A549 (cell line): ENCODE results near the gene ZNF384. TPM values are rescaled to one million over a fixed set of nuclear protein-coding genes. Genes with fewer than 3 reads are reported as not detected.

Source experiments
- ATAC-seq, 2 experiments: fragments of 200-7000 bp in 1 of 2; fragments of >200 bp in 1 of 2; cut with Nextera tagmentation in 1 of 2; cut with Tn5 transposase in 1 of 2; 3 replicates each; pipeline versions ENCODE4 v1.8.0 to v1.9.1; 2018 to 2020; ENCODE audit warnings: mild to moderate bottlenecking in 1 of 2, moderate library complexity in 1 of 2
- CTCF ChIA-PET: fragments of 300-600 bp; sonication (Branson Sonifier 250); formaldehyde crosslinking; extraction: SDS; loops from one replicate; lab custom pipeline; 2021; ENCODE audit warnings: antibody characterized with exemption, inconsistent platforms; lab: Yijun Ruan, JAX
- POLR2A ChIA-PET: fragments of 350-600 bp; formaldehyde crosslinking; extraction: SDS; loops from one replicate; lab custom pipeline; 2021; ENCODE audit warnings: antibody characterized with exemption, inconsistent platforms; lab: Yijun Ruan, JAX
- DNase-seq, 2 experiments: peaks; one replicate each; pipeline versions ENCODE4 v3.0.0 to v3.0.0-alpha.2; 2011 to 2016; ENCODE audit warnings: low read depth in 1 of 2, low spot score in 1 of 2
- FAIRE-seq: peaks from 2 replicates; lab custom pipeline; 2011; peaks lifted over from hg19 to GRCh38; lab: Jason Lieb, UNC
- H3K27ac ChIP-seq, 2 experiments: fragments of >200 bp; sonication (Bioruptor Twin); formaldehyde crosslinking; 3 replicates each; pipeline ENCODE4 v1.5.1; 2016 to 2017
- H3K4me1 ChIP-seq: fragments of >200 bp; sonication (Bioruptor Twin); formaldehyde crosslinking; 3 replicates; pipeline ENCODE4 v1.6.1; 2016
- H3K4me2 ChIP-seq: fragments of >200 bp; sonication (Bioruptor Twin); formaldehyde crosslinking; 3 replicates; pipeline ENCODE4 v1.6.1; 2016
- H3K4me3 ChIP-seq: fragments of >200 bp; sonication (Bioruptor Twin); formaldehyde crosslinking; 3 replicates; pipeline ENCODE4 v1.5.1; 2016
- H3K9me3 ChIP-seq: fragments of >200 bp; sonication (Bioruptor Twin); formaldehyde crosslinking; 3 replicates; pipeline ENCODE4 v1.6.1; 2016
- BCL3 ChIP-seq: fragments of >200 bp; sonication (Bioruptor Twin); formaldehyde crosslinking; IDR thresholded peaks from 3 replicates; pipeline ENCODE4 v1.6.1; 2016
- CBX2 ChIP-seq: fragments of 200-600 bp; sonication (generic); IDR thresholded peaks from 2 replicates; pipeline ENCODE4 v1.6.1; 2016; ENCODE audit warnings: low read depth, mild to moderate bottlenecking, borderline replicate concordance
- CEBPB ChIP-seq, 2 experiments: fragments of >200 bp in 1 of 2; sonication (Bioruptor Twin) in 1 of 2; formaldehyde crosslinking in 1 of 2; IDR thresholded peaks; 2 replicates each; pipeline ENCODE4 v1.6.1; 2012 to 2016
- CHD4 ChIP-seq: fragments of 200-600 bp; sonication (generic); IDR thresholded peaks from 2 replicates; pipeline ENCODE4 v1.6.1; 2016; ENCODE audit warnings: antibody characterized with exemption, mild to moderate bottlenecking, borderline replicate concordance
- EHMT2 ChIP-seq: fragments of 200-600 bp; sonication (generic); IDR thresholded peaks from 2 replicates; pipeline ENCODE4 v1.6.1; 2016; ENCODE audit warnings: antibody characterized with exemption, low read depth, mild to moderate bottlenecking, moderate library complexity
- ELK1 ChIP-seq: fragments of 150-350 bp; IDR thresholded peaks from 2 replicates; pipeline ENCODE4 v1.6.1; 2014; ENCODE audit warnings: low read depth, mild to moderate bottlenecking, low read length
- EP300 ChIP-seq, 2 experiments: fragments of >200 bp; sonication (Bioruptor Twin); formaldehyde crosslinking; IDR thresholded peaks; 2 replicates in 1 of 2; 3 replicates in 1 of 2; pipeline ENCODE4 v1.6.1; 2016 to 2017
- FOSB ChIP-seq: fragments of 250-450 bp; sonication (Bioruptor Pico); IDR thresholded peaks from 2 replicates; pipeline ENCODE4 v1.5.0; 2020; ENCODE audit warnings: mild to moderate bottlenecking, moderate library complexity
- FOSL2 ChIP-seq, 2 experiments: fragments of 450-650 bp in 1 of 2; fragments of >200 bp in 1 of 2; sonication (Bioruptor Twin) in 1 of 2; formaldehyde crosslinking; IDR thresholded peaks; 2 replicates each; pipeline versions ENCODE4 v1.5.0 to v1.6.1; 2016 to 2020; ENCODE audit warnings: mild to moderate bottlenecking in 1 of 2, moderate library complexity in 1 of 2
- FOXS1 ChIP-seq: fragments of 250-450 bp; sonication (Bioruptor Pico); IDR thresholded peaks from 2 replicates; pipeline ENCODE4 v1.5.0; 2020; ENCODE audit warnings: mild to moderate bottlenecking, moderate library complexity
- GATA3 ChIP-seq: IDR thresholded peaks from 2 replicates; pipeline ENCODE4 v1.6.1; 2012; ENCODE audit warnings: borderline replicate concordance
- HDAC2 ChIP-seq: fragments of 200-600 bp; sonication (generic); IDR thresholded peaks from 2 replicates; pipeline ENCODE4 v1.6.1; 2016
- HES2 ChIP-seq: fragments of >200 bp; sonication (Bioruptor Twin); formaldehyde crosslinking; IDR thresholded peaks from 2 replicates; pipeline ENCODE4 v1.6.1; 2016
- HEYL ChIP-seq: fragments of 250-450 bp; sonication (Bioruptor Pico); IDR thresholded peaks from 2 replicates; pipeline ENCODE4 v1.8.0; 2021; ENCODE audit warnings: mild to moderate bottlenecking, moderate library complexity
- HMGXB4 ChIP-seq: fragments of 250-450 bp; sonication (Bioruptor Pico); IDR thresholded peaks from 2 replicates; pipeline ENCODE4 v1.5.0; 2021; ENCODE audit warnings: mild to moderate bottlenecking, moderate library complexity, borderline replicate concordance
- HOXB5 ChIP-seq: fragments of 250-450 bp; sonication (Bioruptor Pico); IDR thresholded peaks from 2 replicates; pipeline ENCODE4 v1.5.0; 2020; ENCODE audit warnings: mild to moderate bottlenecking, moderate library complexity
- JUN ChIP-seq, 2 experiments: fragments of >200 bp; sonication (Bioruptor Twin); formaldehyde crosslinking; IDR thresholded peaks; 2 replicates in 1 of 2; 3 replicates in 1 of 2; pipeline ENCODE4 v1.6.1; 2016 to 2017
- JUNB ChIP-seq: fragments of >200 bp; sonication (Bioruptor Twin); formaldehyde crosslinking; IDR thresholded peaks from 2 replicates; pipeline ENCODE4 v1.6.1; 2016
- KDM1A ChIP-seq: fragments of 200-600 bp; sonication (generic); IDR thresholded peaks from 2 replicates; pipeline ENCODE4 v1.6.1; 2016; ENCODE audit warnings: low read depth, mild to moderate bottlenecking
- MAZ ChIP-seq: fragments of 150-350 bp; IDR thresholded peaks from 2 replicates; pipeline ENCODE4 v1.6.1; 2014; ENCODE audit warnings: antibody characterized with exemption, low read depth, low read length, borderline replicate concordance
- NR3C1 ChIP-seq: fragments of >200 bp; sonication (Bioruptor Twin); formaldehyde crosslinking; IDR thresholded peaks from 3 replicates; pipeline ENCODE4 v1.6.1; 2017
- POLR2AphosphoS2 ChIP-seq: conservative IDR thresholded peaks from 2 replicates; pipeline ENCODE4 v1.6.1; 2012; ENCODE audit warnings: low read length, improper control_type of control experiment, inconsistent platforms
- RARB ChIP-seq: fragments of 250-450 bp; sonication (Bioruptor Pico); IDR thresholded peaks from 2 replicates; pipeline ENCODE4 v1.8.0; 2021; ENCODE audit warnings: mild to moderate bottlenecking, moderate library complexity
- RCOR1 ChIP-seq: fragments of 150-350 bp; IDR thresholded peaks from 2 replicates; pipeline ENCODE4 v1.6.1; 2014; ENCODE audit warnings: antibody characterized with exemption, low read length, low read depth
- RNF2 ChIP-seq: fragments of 200-600 bp; sonication (generic); IDR thresholded peaks from 2 replicates; pipeline ENCODE4 v1.6.1; 2016; ENCODE audit warnings: low read depth, mild to moderate bottlenecking, antibody characterized with exemption, moderate library complexity, borderline replicate concordance
- SMC3 ChIP-seq: fragments of >200 bp; sonication (Bioruptor Twin); formaldehyde crosslinking; IDR thresholded peaks from 3 replicates; pipeline ENCODE4 v1.6.1; 2018; ENCODE audit warnings: inconsistent platforms
- TFCP2L1 ChIP-seq: fragments of 250-450 bp; sonication (Bioruptor Pico); IDR thresholded peaks from 2 replicates; pipeline ENCODE4 v1.5.0; 2021; ENCODE audit warnings: mild to moderate bottlenecking
- USF2 ChIP-seq: fragments of 450-650 bp; IDR thresholded peaks from 2 replicates; pipeline ENCODE4 v1.6.1; 2014; ENCODE audit warnings: antibody characterized with exemption
- ZSCAN20 ChIP-seq: fragments of 250-450 bp; sonication (Bioruptor Pico); IDR thresholded peaks from 2 replicates; pipeline ENCODE4 v1.8.0; 2022; ENCODE audit warnings: mild to moderate bottlenecking, moderate library complexity
- WGBS: methylation state at CpG from one replicate; pipeline ENCODE4 v1.1.6; 2017; ENCODE audit errors: missing lambda C conversion rate; 5-methylcytosine and 5-hydroxymethylcytosine counted together
- polyA plus RNA-seq, 4 experiments: library from polyadenylated mRNA; depleted of rRNA in 3 of 4; stranded (reverse); fragments of >200 nt; fragmentation: RNase III in 1 of 4; extraction: RNeasy Plus Mini Kit Qiagen cat#74134 plus additional on column Dnase treatment in 1 of 4; gene quantifications; 2 replicates in 3 of 4; 3 replicates in 1 of 4; pipeline ENCODE4 v1.2.3, GENCODE V29; 2011 to 2017

ZNF384 gene
- polyA plus RNA-seq, 2 of the 4 experiments (the other 2 are of a cell fraction), result 59.6 to 79.8 TPM

GRCh38 chr12:6631549-6631961, 57.6 kb downstream of the ZNF384 start:
- Histone ChIP-seq H3K27ac (no peak overlapping the region), H3K4me1 (peaks cover 26% of the 10 kb centered on the region), H3K4me3 (no peak overlapping the region), H3K9me3 (no peaks in the 10 kb centered on the region), H3K4me2 (no peak overlapping the region)
- DNase-seq (no peak), FAIRE-seq (no peak), ATAC-seq (no peak)
- ChIA-PET CTCF (interaction anchor here (0.7 to 1.5 kb wide), 3 partner anchors 24 to 511 kb away, joined by 3 to 4 read pairs (median 3); no protein-coding TSS in a partner anchor), POLR2A (no interaction called here)
- TF ChIP-seq NR3C1 (no peak), CHD4 (no peak), EHMT2 (no peak), FOXS1 (CRISPR knock-in tag) (no peak), RCOR1 (no peak), HES2 (no peak), USF2 (no peak), HMGXB4 (CRISPR knock-in tag) (no peak), FOSB (CRISPR knock-in tag) (no peak), CEBPB (IDR thresholded peaks at IDR 0.05) (no peak), CBX2 (no peak), SMC3 (no peak), FOSL2 (IDR thresholded peaks at IDR 0.05) (no peak), FOSL2 (CRISPR knock-in tag; IDR thresholded peaks at IDR 0.05) (no peak), HOXB5 (no peak), TFCP2L1 (CRISPR knock-in tag) (no peak), HEYL (CRISPR knock-in tag) (no peak)
- 77% methylated on average over 3 of the region's 3 CpGs for WGBS

GRCh38 chr12:6630736-6631135, 58.4 kb downstream of the ZNF384 start:
- 78% methylated on average over 5 of the region's 5 CpGs for WGBS
- CTCF ChIA-PET, result interaction anchor here (0.7 to 1.5 kb wide), 4 partner anchors 9 to 122 kb away, joined by 3 to 6 read pairs (median 4); partner anchors contain the start of gene MLF2
- no peak for FAIRE-seq

GRCh38 chr12:6627616-6628015, 61.6 kb downstream of the ZNF384 start:
- 80% methylated on average over 6 of the region's 7 CpGs for WGBS
- TF ChIP-seq MAZ (no peak), BCL3 (no peak), HMGXB4 (CRISPR knock-in tag) (no peak), RARB (CRISPR knock-in tag) (no peak), FOXS1 (CRISPR knock-in tag) (no peak), POLR2AphosphoS2 (no peak), KDM1A (no peak), ELK1 (no peak), EP300 (IDR thresholded peaks at IDR 0.05) (no peak), CEBPB (IDR thresholded peaks at IDR 0.05) (no peak), FOSL2 (IDR thresholded peaks at IDR 0.05) (no peak), FOSL2 (CRISPR knock-in tag; IDR thresholded peaks at IDR 0.05) (no peak)

More at GRCh38 chr12:6630736-6631135, 58.4 kb downstream of the ZNF384 start:
- Histone ChIP-seq H3K9me3 (no peaks in the 10 kb centered on the region), H3K27ac (no peak overlapping the region), H3K4me3 (no peak overlapping the region), H3K4me1 (peaks cover 18% of the 10 kb centered on the region), H3K4me2 (no peak overlapping the region)
- DNase-seq, result no peak
- ATAC-seq, result no peak
- POLR2A ChIA-PET, result interaction anchor here (0.9 kb wide), 1 partner anchor 59 kb away, joined by 3 read pairs; the partner anchor contains the start of gene ZNF384
- TF ChIP-seq RNF2 (no peak), KDM1A (no peak; the same call in 1 of the 2 replicates), FOXS1 (CRISPR knock-in tag) (no peak), EHMT2 (no peak), HDAC2 (no peak), GATA3 (no peak), JUN (IDR thresholded peaks at IDR 0.05) (no peak), TFCP2L1 (CRISPR knock-in tag) (no peak), ZSCAN20 (CRISPR knock-in tag) (no peak), JUNB (no peak), RARB (CRISPR knock-in tag) (no peak), SMC3 (no peak)

More at GRCh38 chr12:6627616-6628015, 61.6 kb downstream of the ZNF384 start:
- ChIA-PET POLR2A (interaction anchor here (1.0 kb wide), 1 partner anchor 139 kb away, joined by 6 read pairs; no protein-coding TSS in a partner anchor), CTCF (interaction anchor here (0.9 to 1.2 kb wide), 2 partner anchors 9 to 22 kb away, joined by 3 to 6 read pairs; no protein-coding TSS in a partner anchor)
- no peak for DNase-seq
- Histone ChIP-seq H3K4me1 (peaks cover 5% of the 10 kb centered on the region), H3K27ac (no peak overlapping the region), H3K4me3 (no peak overlapping the region), H3K9me3 (no peaks in the 10 kb centered on the region), H3K4me2 (no peak overlapping the region)
- FAIRE-seq, result no peak
- no peak for ATAC-seq
